Activated naive CD4-positive, alpha-beta T cell treated with anti-CD3 and anti-CD28 coated beads, Interleukin-2, amount 50 U/mL, for 24 hours (primary cell): Measurements from ENCODE around the gene CDH8.
"Not testable (repeated sequence)": the region's sequence is repeated elsewhere in the genome, so short reads cannot be mapped to it uniquely, and the experiment has no call there.

Experiments used
- H3K27ac Mint-ChIP-seq: one replicate; pipeline ENCODE4 v1.8.0; 2021; ENCODE audit warnings: mild to moderate bottlenecking, mixed read lengths
- H3K27me3 Mint-ChIP-seq: one replicate; pipeline ENCODE4 v1.8.0; 2021; ENCODE audit warnings: mixed read lengths
- H3K36me3 Mint-ChIP-seq: one replicate; pipeline ENCODE4 v1.8.0; 2021; ENCODE audit warnings: mixed read lengths
- H3K4me1 Mint-ChIP-seq: one replicate; pipeline ENCODE4 v1.8.0; 2021; ENCODE audit warnings: mixed read lengths
- H3K4me3 Mint-ChIP-seq: one replicate; pipeline ENCODE4 v1.8.0; 2021; ENCODE audit warnings: mild to moderate bottlenecking, mixed read lengths
- H3K9me3 Mint-ChIP-seq: one replicate; pipeline ENCODE4 v1.8.0; 2021; ENCODE audit warnings: mixed read lengths

The CDH8 gene

DNA sequence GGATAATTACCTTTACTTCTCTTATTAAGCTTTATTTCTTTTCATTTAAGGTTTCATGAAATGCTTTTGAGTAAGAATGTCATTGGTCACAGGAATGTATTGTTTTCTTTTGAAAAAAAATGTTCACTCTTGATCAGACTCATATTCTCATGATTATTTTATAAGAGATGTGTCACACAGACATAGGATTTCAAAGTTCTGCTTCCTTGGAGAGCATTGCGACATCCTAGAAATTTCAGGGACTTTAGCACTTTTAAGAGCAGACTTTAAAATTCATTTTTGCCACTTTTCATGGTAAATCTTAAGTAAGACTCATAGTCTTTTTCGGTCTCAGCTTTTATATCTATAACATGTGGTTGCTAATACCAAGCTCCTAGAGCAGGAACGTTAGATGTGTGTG lies 314.7 kb downstream of the CDH8 start:
- no peak overlapping the region for H3K27ac Mint-ChIP-seq
- no peaks in the 10 kb centered on the region for H3K27me3 Mint-ChIP-seq
- H3K4me3 Mint-ChIP-seq: no peak overlapping the region
- H3K4me1 Mint-ChIP-seq: no peaks in the 10 kb centered on the region
- H3K36me3 Mint-ChIP-seq: no peaks in the 10 kb centered on the region
- peaks cover 8% of the 10 kb centered on the region for H3K9me3 Mint-ChIP-seq

- H3K27ac Mint-ChIP-seq: no peak overlapping the region
- H3K4me3 Mint-ChIP-seq: no peak overlapping the region
- no peaks in the 10 kb centered on the region for H3K36me3 Mint-ChIP-seq
- H3K9me3 Mint-ChIP-seq: peaks cover 15% of the 10 kb centered on the region
- H3K4me1 Mint-ChIP-seq: no peaks in the 10 kb centered on the region
- H3K27me3 Mint-ChIP-seq: no peaks in the 10 kb centered on the region
Observed at GRCh38 chr16:61715393-61715792, 320.8 kb downstream of the CDH8 start.

GRCh38 chr16:61713787-61714186 lies 322.5 kb downstream of the CDH8 start:
- Mint-ChIP-seq H3K36me3 (no peaks in the 10 kb centered on the region), H3K4me3 (no peak overlapping the region), H3K27ac (no peak overlapping the region), H3K9me3 (peaks cover 20% of the 10 kb centered on the region), H3K4me1 (no peaks in the 10 kb centered on the region), H3K27me3 (no peaks in the 10 kb centered on the region)

- not testable (repeated sequence) for H3K27ac Mint-ChIP-seq, H3K4me1 Mint-ChIP-seq, H3K9me3 Mint-ChIP-seq, H3K4me3 Mint-ChIP-seq, H3K36me3 Mint-ChIP-seq, H3K27me3 Mint-ChIP-seq
Observed at GRCh38 chr16:61699640-61700039, 336.6 kb downstream of the CDH8 start.

DNA sequence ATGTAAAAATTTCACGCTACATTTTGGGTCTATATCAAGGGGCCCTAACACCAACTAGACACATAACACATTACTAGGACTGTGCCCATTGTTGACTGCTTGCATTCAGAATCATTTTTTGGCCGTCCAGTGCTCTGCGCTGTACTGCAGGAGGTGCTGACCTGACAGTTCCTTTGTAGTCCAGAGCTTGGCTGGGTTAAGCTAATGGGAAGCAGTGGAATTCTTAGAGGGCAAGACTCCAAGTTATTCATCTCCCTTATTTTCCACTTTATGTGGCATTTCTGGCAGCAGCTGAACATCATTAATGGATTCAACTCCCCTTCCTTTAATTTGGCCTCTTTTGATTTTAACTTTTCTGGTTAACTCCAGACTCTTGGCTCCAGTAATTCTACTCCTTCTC lies 351.7 kb downstream of the CDH8 start:
- Mint-ChIP-seq H3K27ac (no peak overlapping the region), H3K4me1 (no peaks in the 10 kb centered on the region), H3K9me3 (peaks cover 9% of the 10 kb centered on the region), H3K4me3 (no peak overlapping the region), H3K36me3 (no peaks in the 10 kb centered on the region), H3K27me3 (no peaks in the 10 kb centered on the region)

DNA sequence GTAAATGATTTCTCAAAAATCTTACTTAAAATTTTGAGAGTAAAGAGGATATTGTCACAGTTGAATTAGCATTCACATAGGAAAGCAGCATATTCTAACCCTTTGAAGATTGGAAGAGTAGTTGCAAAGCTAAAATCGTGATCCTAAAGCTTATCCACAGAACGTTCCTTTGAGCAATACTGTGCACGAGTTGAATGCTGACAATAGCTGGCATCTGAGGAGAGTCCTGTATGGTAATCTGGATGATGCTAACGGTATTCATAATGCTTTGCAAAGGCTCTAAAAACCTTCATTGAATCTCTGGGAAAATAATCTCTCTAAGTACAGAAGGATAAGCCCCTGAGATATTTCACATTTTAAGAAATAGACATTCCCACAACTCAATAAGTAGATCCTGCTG lies 354.6 kb downstream of the CDH8 start:
- no peak overlapping the region for H3K4me3 Mint-ChIP-seq
- no peak overlapping the region for H3K27ac Mint-ChIP-seq
- H3K36me3 Mint-ChIP-seq: no peaks in the 10 kb centered on the region
- H3K4me1 Mint-ChIP-seq: no peaks in the 10 kb centered on the region
- no peaks in the 10 kb centered on the region for H3K27me3 Mint-ChIP-seq
- peaks cover 14% of the 10 kb centered on the region for H3K9me3 Mint-ChIP-seq

GRCh38 chr16:61681124-61681523 lies 355.1 kb downstream of the CDH8 start:
- Mint-ChIP-seq H3K27ac (no peak overlapping the region), H3K4me1 (no peaks in the 10 kb centered on the region), H3K4me3 (no peak overlapping the region), H3K36me3 (no peaks in the 10 kb centered on the region), H3K27me3 (no peaks in the 10 kb centered on the region), H3K9me3 (peaks cover 14% of the 10 kb centered on the region)

GRCh38 chr16:61678182-61678581 lies 358.1 kb downstream of the CDH8 start:
- Mint-ChIP-seq H3K36me3 (no peaks in the 10 kb centered on the region), H3K27ac (no peak overlapping the region), H3K4me3 (no peak overlapping the region), H3K9me3 (peaks cover 23% of the 10 kb centered on the region), H3K27me3 (no peaks in the 10 kb centered on the region), H3K4me1 (no peaks in the 10 kb centered on the region)

- Mint-ChIP-seq H3K27ac (no peak overlapping the region), H3K9me3 (peaks cover 23% of the 10 kb centered on the region), H3K36me3 (no peaks in the 10 kb centered on the region), H3K4me3 (no peak overlapping the region), H3K4me1 (no peaks in the 10 kb centered on the region), H3K27me3 (no peaks in the 10 kb centered on the region)
Observed at GRCh38 chr16:61677776-61678175, 358.5 kb downstream of the CDH8 start.

- Mint-ChIP-seq H3K4me3 (no peak overlapping the region), H3K4me1 (no peaks in the 10 kb centered on the region), H3K9me3 (peaks cover 23% of the 10 kb centered on the region), H3K36me3 (no peaks in the 10 kb centered on the region), H3K27ac (no peak overlapping the region), H3K27me3 (no peaks in the 10 kb centered on the region)
Observed at GRCh38 chr16:61676740-61677139, 359.5 kb downstream of the CDH8 start.

- Mint-ChIP-seq H3K4me3 (no peak overlapping the region), H3K4me1 (no peaks in the 10 kb centered on the region), H3K27me3 (no peaks in the 10 kb centered on the region), H3K36me3 (no peaks in the 10 kb centered on the region), H3K27ac (no peak overlapping the region), H3K9me3 (peaks cover 18% of the 10 kb centered on the region)
Observed at GRCh38 chr16:61671161-61671560, 365.1 kb downstream of the CDH8 start.

DNA sequence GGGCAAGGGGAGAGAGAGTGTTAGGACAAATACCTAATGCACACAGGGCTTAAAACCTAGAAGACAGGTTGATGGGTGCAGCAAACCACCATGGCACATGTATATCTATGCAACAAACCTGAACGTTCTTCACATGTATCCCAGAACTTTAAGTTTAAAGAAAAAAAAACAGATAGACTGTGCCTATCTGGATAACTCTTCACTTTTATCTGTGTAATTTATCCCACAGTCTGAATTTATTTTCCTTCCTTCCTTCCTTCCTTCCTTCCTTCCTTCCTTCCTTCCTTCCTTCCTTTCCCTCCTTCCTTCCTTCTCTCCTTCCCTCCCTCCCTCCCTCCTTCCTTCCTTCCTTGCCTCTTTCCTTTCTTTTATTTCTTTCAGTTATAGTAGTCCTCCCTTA lies 370.7 kb downstream of the CDH8 start:
- no peaks in the 10 kb centered on the region for H3K27me3 Mint-ChIP-seq
- no peak overlapping the region for H3K27ac Mint-ChIP-seq
- H3K36me3 Mint-ChIP-seq: no peaks in the 10 kb centered on the region
- H3K4me1 Mint-ChIP-seq: no peaks in the 10 kb centered on the region
- peaks cover 8% of the 10 kb centered on the region for H3K9me3 Mint-ChIP-seq
- no peak overlapping the region for H3K4me3 Mint-ChIP-seq

GRCh38 chr16:61659936-61660335 lies 376.3 kb downstream of the CDH8 start:
- Mint-ChIP-seq H3K36me3 (no peaks in the 10 kb centered on the region), H3K27ac (no peak overlapping the region), H3K4me3 (no peak overlapping the region), H3K27me3 (no peaks in the 10 kb centered on the region), H3K4me1 (no peaks in the 10 kb centered on the region), H3K9me3 (peaks cover 6% of the 10 kb centered on the region)

DNA sequence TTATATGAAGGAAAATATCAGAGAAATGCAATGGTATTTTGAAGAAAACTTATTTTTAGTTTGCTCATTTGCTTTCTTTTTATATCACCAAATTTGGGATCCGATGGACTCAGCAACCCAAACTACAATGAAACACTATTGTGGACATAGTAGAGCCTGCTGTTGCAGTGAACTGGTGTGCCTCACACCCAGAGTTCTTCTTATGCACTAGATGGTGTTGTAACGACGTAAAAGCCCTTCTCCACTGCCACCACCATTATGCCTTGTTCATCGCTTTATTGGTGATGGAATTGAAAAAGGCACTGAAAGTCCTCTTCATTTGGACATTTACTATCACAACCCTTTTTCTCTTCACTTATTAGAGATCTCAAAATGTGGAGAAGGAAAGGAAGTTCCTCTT lies 381.3 kb downstream of the CDH8 start:
- Mint-ChIP-seq H3K36me3 (no peaks in the 10 kb centered on the region), H3K4me1 (no peaks in the 10 kb centered on the region), H3K27me3 (no peaks in the 10 kb centered on the region), H3K27ac (no peak overlapping the region), H3K9me3 (peaks cover 4% of the 10 kb centered on the region), H3K4me3 (no peak overlapping the region)

DNA sequence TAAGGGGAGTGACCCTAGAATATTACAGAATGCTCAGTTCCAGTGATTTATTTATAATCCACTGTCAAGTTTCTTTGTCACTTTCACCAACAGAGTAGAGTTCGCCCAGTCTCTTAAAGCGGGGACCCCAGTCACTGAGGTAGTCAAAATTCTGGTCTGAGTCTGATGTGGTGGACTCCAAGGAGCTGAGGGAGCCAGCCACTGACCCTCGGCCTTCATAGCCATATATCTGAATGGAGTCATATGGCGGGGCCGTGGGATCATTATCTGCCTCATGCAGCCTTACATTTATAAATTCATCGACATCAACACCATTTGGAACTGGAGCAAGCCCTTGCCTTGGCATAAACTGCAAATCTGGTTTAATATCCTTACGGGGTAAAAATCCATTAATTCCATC lies 382.7 kb downstream of the CDH8 start:
- Mint-ChIP-seq H3K27ac (no peak overlapping the region), H3K9me3 (peaks cover 3% of the 10 kb centered on the region), H3K4me3 (no peak overlapping the region), H3K4me1 (no peaks in the 10 kb centered on the region), H3K27me3 (no peaks in the 10 kb centered on the region), H3K36me3 (no peaks in the 10 kb centered on the region)

DNA sequence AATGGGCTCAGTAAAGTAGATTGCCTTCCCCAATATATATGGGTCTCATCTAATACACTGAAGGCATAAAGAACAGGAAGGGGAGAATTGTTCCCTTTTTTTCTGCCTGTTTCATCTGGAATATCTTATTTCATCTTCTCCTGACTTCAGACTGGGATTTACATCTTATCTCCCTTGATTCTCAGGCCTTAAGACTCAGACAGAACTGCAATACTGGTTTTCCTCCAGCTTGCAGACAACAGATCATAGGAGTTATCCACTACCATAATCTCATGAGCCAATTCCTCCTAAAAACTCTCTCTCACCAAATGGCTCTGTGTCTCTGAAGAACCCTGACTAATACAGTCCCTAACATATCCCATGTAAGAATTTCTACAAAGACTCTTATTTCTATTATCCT lies 390.7 kb downstream of the CDH8 start:
- no peak overlapping the region for H3K27ac Mint-ChIP-seq
- H3K4me3 Mint-ChIP-seq: no peak overlapping the region
- no peaks in the 10 kb centered on the region for H3K4me1 Mint-ChIP-seq
- H3K9me3 Mint-ChIP-seq: peaks cover 17% of the 10 kb centered on the region
- H3K36me3 Mint-ChIP-seq: no peaks in the 10 kb centered on the region
- H3K27me3 Mint-ChIP-seq: no peaks in the 10 kb centered on the region

GRCh38 chr16:61644736-61645135 lies 391.5 kb downstream of the CDH8 start:
- no peaks in the 10 kb centered on the region for H3K36me3 Mint-ChIP-seq
- no peak overlapping the region for H3K27ac Mint-ChIP-seq
- H3K4me3 Mint-ChIP-seq: no peak overlapping the region
- H3K4me1 Mint-ChIP-seq: no peaks in the 10 kb centered on the region
- no peaks in the 10 kb centered on the region for H3K27me3 Mint-ChIP-seq
- H3K9me3 Mint-ChIP-seq: peaks cover 17% of the 10 kb centered on the region
